Testis (tissue), 3 donors: ENCODE data around the gene B4GALNT2. TPM values are rescaled to one million over a fixed set of nuclear protein-coding genes. Genes with fewer than 3 reads are reported as not detected.

ENCODE experiments used
- DNase-seq: peaks from one replicate; pipeline ENCODE4 v3.0.0-alpha.2; 2019
- H3K27ac ChIP-seq, 2 donors: fragments of 200-600 bp; sonication (generic); one replicate each; pipeline ENCODE4 v1.5.1; 2019
- H3K27me3 ChIP-seq: fragments of 200-600 bp; sonication (generic); one replicate; pipeline ENCODE4 v1.5.1; 2019
- H3K36me3 ChIP-seq: fragments of 200-600 bp; sonication (generic); one replicate; pipeline ENCODE4 v1.5.1; 2017; ENCODE audit warnings: low read depth; ENCODE audit errors: missing control alignments
- H3K4me1 ChIP-seq: fragments of 200-600 bp; sonication (generic); one replicate; pipeline ENCODE4 v1.5.1; 2019
- H3K4me3 ChIP-seq, 2 donors: fragments of 200-600 bp; sonication (generic); one replicate each; pipeline ENCODE4 v1.5.1; 2017 to 2019
- H3K9me3 ChIP-seq: fragments of 200-600 bp; sonication (generic); one replicate; pipeline ENCODE4 v1.5.1; 2017
- CTCF ChIP-seq, 3 experiments: fragments of 450-650 bp in 2 of 3; fragments of 200-600 bp in 1 of 3; sonication (generic) in 1 of 3; IDR thresholded peaks; one replicate each; pipeline ENCODE4 v1.5.1; 2016 to 2019; ENCODE audit warnings: antibody characterized with exemption in 3 of 3, mild to moderate bottlenecking in 2 of 3, moderate library complexity in 1 of 3
- POLR2A ChIP-seq: fragments of 450-650 bp; IDR thresholded peaks from one replicate; pipeline ENCODE4 v1.6.1; 2017; ENCODE audit warnings: antibody characterized with exemption, mild to moderate bottlenecking, moderate library complexity
- WGBS, 2 donors: methylation state at CpG; one replicate each; pipeline ENCODE4 v1.1.5; 2018; 5-methylcytosine and 5-hydroxymethylcytosine counted together
- intact Hi-C: fragments of 100-400 bp; cut with DNase I; formaldehyde crosslinking; loops from one replicate; pipeline ENCODE4 v1.15.1; 2023; ENCODE audit warnings: low total_unique reads
- polyA plus RNA-seq: library from polyadenylated mRNA; stranded (reverse); fragments of 350-450 nt; fragmentation: Illumina TruSeq; extraction: RNeasy Lipid Tissue Mini Kit (QIAGEN cat#74804); gene quantifications from one replicate; pipeline ENCODE4 v1.2.3, GENCODE V29; 2014; ENCODE audit warnings: low read depth, low replicate concordance; ENCODE audit not compliant: insufficient read depth
- total RNA-seq, 2 donors: library from RNA; depleted of rRNA; stranded (reverse); fragments of >200 nt; gene quantifications; one replicate each; pipeline ENCODE4 v1.2.3, GENCODE V29; 2016

Gene B4GALNT2
- total and polyA plus RNA-seq, 3 donors from 2014 or later, result 0.24 to 0.69 (median 0.37) TPM

GRCh38 chr17:49201481-49201927 is 68.9 kb downstream of the B4GALNT2 start:
- intact Hi-C loops, result no loop called here
- DNase-seq, result no peak
- Histone ChIP-seq H3K27ac (no peak overlapping the region), H3K4me1 (no peaks in the 10 kb centered on the region), H3K9me3 (no peaks in the 10 kb centered on the region), H3K27me3 (no peaks in the 10 kb centered on the region), H3K36me3 (no peaks in the 10 kb centered on the region), H3K4me3 (no peak overlapping the region)
- 76 to 77% methylated on average over 8 of the region's 8 CpGs for WGBS, 2 donors
- TF ChIP-seq CTCF (IDR thresholded peaks at IDR 0.05) (no peak), POLR2A (no peak)

GRCh38 chr17:49203796-49204195 is 71.2 kb downstream of the B4GALNT2 start:
- Histone ChIP-seq H3K9me3 (no peaks in the 10 kb centered on the region), H3K4me3 (no peak overlapping the region), H3K36me3 (no peaks in the 10 kb centered on the region), H3K4me1 (no peaks in the 10 kb centered on the region), H3K27ac (no peak overlapping the region), H3K27me3 (no peaks in the 10 kb centered on the region)
- no peak for DNase-seq
- no peak for TF ChIP-seq POLR2A
- no peak for TF ChIP-seq CTCF (IDR thresholded peaks at IDR 0.05)
- WGBS, 2 donors, result 72 to 90% methylated on average over 2 of the region's 2 CpGs
- intact Hi-C loops, result no loop called here

- DNase-seq, result no peak
- TF ChIP-seq CTCF (IDR thresholded peaks at IDR 0.05), result no peak
- TF ChIP-seq POLR2A, result no peak
- Histone ChIP-seq H3K36me3 (no peaks in the 10 kb centered on the region), H3K27ac (no peak overlapping the region), H3K9me3 (no peaks in the 10 kb centered on the region), H3K4me3 (no peak overlapping the region), H3K4me1 (no peaks in the 10 kb centered on the region), H3K27me3 (no peaks in the 10 kb centered on the region)
- WGBS, 2 donors, result 100% methylated on average over 2 of the region's 2 CpGs
- intact Hi-C loops, result no loop called here
Observed at GRCh38 chr17:49204516-49204915, 71.9 kb downstream of the B4GALNT2 start.

- Histone ChIP-seq H3K4me3 (no peak overlapping the region), H3K27ac (no peak overlapping the region), H3K4me1 (peaks cover 3% of the 10 kb centered on the region), H3K36me3 (no peaks in the 10 kb centered on the region), H3K27me3 (no peaks in the 10 kb centered on the region), H3K9me3 (no peaks in the 10 kb centered on the region)
- TF ChIP-seq POLR2A (no peak), CTCF (IDR thresholded peaks at IDR 0.05) (no peak)
- WGBS, 2 donors, result 86 to 89% methylated on average over 10 of the region's 10 CpGs
- intact Hi-C loops, result no loop called here
- no peak for DNase-seq
Observed at GRCh38 chr17:49209061-49209571, 76.5 kb downstream of the B4GALNT2 start.
